ENCODE results near the gene NOXA1.
"Not testable (repeated sequence)": the region's sequence is repeated elsewhere in the genome, so short reads cannot be mapped to it uniquely, and the experiment has no call there.

Gene NOXA1

GRCh38 chr9:137465000-137465719 is 42.0 kb downstream of the NOXA1 start:
- DNase-seq (ENCODE audit: low spot score) = no peak

GRCh38 chr9:137465720-137466388 is 42.7 kb downstream of the NOXA1 start:
- DNase-seq (ENCODE audit: low spot score) = no peak

GRCh38 chr9:137466389-137467085 is 43.3 kb downstream of the NOXA1 start:
- DNase-seq (ENCODE audit: low spot score) = not testable (repeated sequence)

GRCh38 chr9:137467161-137467581 is 44.0 kb downstream of the NOXA1 start:
- DNase-seq (ENCODE audit: low spot score) = no peak

GRCh38 chr9:137467896-137468295 is 44.7 kb downstream of the NOXA1 start:
- DNase-seq (ENCODE audit: low spot score) = no peak

- no peak for DNase-seq (ENCODE audit: low spot score)
These were observed 47.6 kb downstream of the NOXA1 start for GRCh38 chr9:137470785-137471184.

- DNase-seq (ENCODE audit: low spot score) = no peak
These were observed 51.1 kb downstream of the NOXA1 start for GRCh38 chr9:137474271-137474670.

GRCh38 chr9:137475666-137476065 is 52.5 kb downstream of the NOXA1 start:
- no peak for DNase-seq (ENCODE audit: low spot score)

GRCh38 chr9:137476856-137477255 is 53.7 kb downstream of the NOXA1 start:
- no peak for DNase-seq (ENCODE audit: low spot score)

GRCh38 chr9:137477778-137478612 is 54.8 kb downstream of the NOXA1 start:
- DNase-seq (ENCODE audit: low spot score) = no peak

- DNase-seq (ENCODE audit: low spot score) = no peak
These were observed 55.4 kb downstream of the NOXA1 start for GRCh38 chr9:137478613-137478961.

- no peak for DNase-seq (ENCODE audit: low spot score)
These were observed 56.0 kb downstream of the NOXA1 start for GRCh38 chr9:137478962-137479861.

- no peak for DNase-seq (ENCODE audit: low spot score)
These were observed 56.9 kb downstream of the NOXA1 start for GRCh38 chr9:137479892-137480685.

- no peak for DNase-seq (ENCODE audit: low spot score)
These were observed 57.8 kb downstream of the NOXA1 start for GRCh38 chr9:137480686-137481683.

GRCh38 chr9:137482094-137482781 is 59.0 kb downstream of the NOXA1 start:
- DNase-seq (ENCODE audit: low spot score) = no peak
